Adrenal gland (tissue), 12 donors: ENCODE measurements around the gene PRUNE1. TPM values are rescaled to one million over a fixed set of nuclear protein-coding genes. Genes with fewer than 3 reads are reported as not detected.

Experiments
- DNase-seq, 7 donors: peaks; one replicate each; pipeline ENCODE4 v3.0.0-alpha.2; 2019 to 2020
- H3K27ac ChIP-seq, 5 donors: fragments of 200-600 bp; sonication (generic) in 4 of 5; 1 replicate in 3 of 5; 2 replicates in 2 of 5; pipeline versions ENCODE4 v1.5.1 to v1.8.0; 2016 to 2020; ENCODE audit warnings: mild to moderate bottlenecking in 1 of 5
- H3K27me3 ChIP-seq: fragments of 200-600 bp; 2 replicates; pipeline ENCODE4 v1.8.0; 2021
- H3K36me3 ChIP-seq, 2 donors: fragments of 200-600 bp; replicated peaks in 1 of 2; 1 replicate in 1 of 2; 2 replicates in 1 of 2; pipeline versions ENCODE4 v1.5.1 to v1.8.0; 2018 to 2022
- H3K4me1 ChIP-seq, 2 donors: fragments of 200-600 bp; replicated peaks in 1 of 2; 1 replicate in 1 of 2; 2 replicates in 1 of 2; pipeline versions ENCODE4 v1.5.1 to v1.8.0; 2018 to 2021
- H3K4me3 ChIP-seq, 4 donors: fragments of 200-600 bp; sonication (generic) in 3 of 4; one replicate each; pipeline ENCODE4 v1.5.1; 2016 to 2018
- H3K9me3 ChIP-seq, 3 donors: fragments of 200-600 bp; sonication (generic) in 1 of 3; replicated peaks in 1 of 3; 1 replicate in 2 of 3; 2 replicates in 1 of 3; pipeline versions ENCODE4 v1.5.1 to v1.8.0; 2016 to 2021
- POLR2A ChIP-seq, 2 donors: fragments of 450-650 bp; IDR thresholded peaks; one replicate each; pipeline ENCODE4 v1.6.1; 2017; ENCODE audit warnings: antibody characterized with exemption in 2 of 2, mild to moderate bottlenecking in 2 of 2, moderate library complexity in 1 of 2
- WGBS, 4 donors: extraction: QIAGEN DNeasy Blood & Tissue Kit in 2 of 4; methylation state at CpG; one replicate each; pipeline versions ENCODE4 v1.1.5 to v1.1.7; 2013 to 2017; 5-methylcytosine and 5-hydroxymethylcytosine counted together
- intact Hi-C, 2 donors: fragments of 100-400 bp; cut with DNase I; formaldehyde crosslinking; loops; one replicate each; pipeline versions ENCODE4 v1.14.1 to v1.15.0; 2022 to 2023
- polyA plus RNA-seq, 3 donors: library from polyadenylated mRNA; stranded (reverse); fragments of 200-250 nt in 2 of 3; fragments of 350-450 nt in 1 of 3; fragmentation: Illumina TruSeq in 1 of 3; extraction: RNeasy Lipid Tissue Mini Kit (QIAGEN cat#74804) in 1 of 3; gene quantifications; one replicate each; pipeline ENCODE4 v1.2.3, GENCODE V29; 2013 to 2014
- total RNA-seq, 9 donors: library from RNA; depleted of rRNA in 4 of 9; stranded (reverse); fragments of >200 nt in 4 of 9; fragments of 120-200 nt in 1 of 9; fragmentation: NEBNext Ultra II Directional in 1 of 9; extraction: Animal tissue kit (Norgen Biotek cat#: 25700) in 1 of 9; gene quantifications; one replicate each; pipeline versions ENCODE4 v1.1.0 to v1.2.4, GENCODE V29; 2013 to 2023
- TF ChIP-seq, protein P1 (sequence below), 6 experiments: fragments of 450-650 bp in 4 of 6; fragments of 200-600 bp in 2 of 6; sonication (generic) in 1 of 6; IDR thresholded peaks; 1 replicate in 5 of 6; 2 replicates in 1 of 6; pipeline versions ENCODE4 v1.5.1 to v1.8.0; 2016 to 2021; ENCODE audit warnings: antibody characterized with exemption in 6 of 6, mild to moderate bottlenecking in 2 of 6, moderate library complexity in 1 of 6
- donor health status: healthy with polysubstance abuse.
- donor health status: Bipolar disorder and iron deficiency.
- donor health status: DM: yes; HTN: yes; CAD: no.
- donor health status: DM: no; HTN: no; CAD: no.
- donor health status: DM: no; HTN: no; CAD: no.
- donor health status: DM: yes; HTN: yes; CAD: no.

PRUNE1 gene
- total and polyA plus RNA-seq, 12 donors: 10.2 to 25.7 (median 16.4) TPM

DNA sequence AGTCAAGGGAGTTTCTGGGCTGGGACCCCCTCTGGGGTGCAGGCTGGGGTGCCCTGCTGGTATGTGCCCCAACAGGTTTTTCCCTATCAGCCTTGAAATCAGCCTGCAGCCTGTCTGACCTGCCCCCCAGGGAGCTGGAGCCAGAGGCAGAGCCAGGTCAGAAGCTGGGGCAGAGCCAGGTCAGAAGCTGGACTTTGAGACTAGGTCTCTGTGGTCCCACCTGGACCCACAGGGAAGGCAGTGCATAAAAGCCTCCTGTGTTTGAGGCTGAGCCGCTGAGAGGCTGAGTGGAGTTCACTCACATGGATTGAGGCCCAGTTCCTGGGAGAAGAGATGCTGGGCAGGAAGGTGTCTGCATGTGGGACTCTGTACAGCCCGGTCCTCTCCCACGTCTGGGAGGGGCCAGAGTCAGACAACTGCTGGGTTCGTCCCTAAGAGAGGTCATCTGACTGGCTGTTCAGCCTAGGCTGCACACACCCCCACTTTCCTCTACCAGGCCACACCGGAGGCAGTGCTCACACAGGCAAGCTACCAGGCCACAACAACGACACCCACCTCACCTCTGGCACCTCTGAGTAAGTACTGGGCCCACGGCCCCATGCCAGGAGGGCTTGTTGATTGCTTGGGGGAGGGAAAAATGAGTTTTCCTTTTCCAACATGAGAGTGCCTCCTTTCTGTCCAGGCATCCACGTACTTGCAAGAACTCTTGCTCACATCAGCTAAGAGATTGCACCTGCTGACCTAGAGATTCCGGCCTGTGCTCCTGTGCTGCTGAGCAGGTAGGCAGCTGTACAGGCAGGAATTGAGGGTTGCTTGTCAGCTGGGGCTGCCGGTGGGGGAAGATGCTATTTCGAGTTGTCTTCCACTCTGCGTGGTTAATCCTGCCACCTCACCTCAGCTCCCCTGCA is 26.2 kb upstream of the PRUNE1 start, which contains the start of gene ANXA9:
ANXA9 (plus strand) TSS at position 488 of the 908 bp plus-strand sequence. CDS start 814 bp downstream, outside the sequence.
- peaks cover 15 to 24% of the 10 kb centered on the region in 2 donors for H3K4me1 ChIP-seq
- no peaks in the 10 kb centered on the region for H3K27me3 ChIP-seq
- H3K4me3 ChIP-seq: no peak within 1 kb of the TSS
- no peaks in the 10 kb centered on the region for H3K9me3 ChIP-seq
- WGBS, 4 donors: 78 to 83% (median 80%) methylated on average over 10 to 12 of the region's 12 CpGs
- intact Hi-C loops: no loop called here
- no peak for TF ChIP-seq POLR2A (IDR thresholded peaks at IDR 0.05)
- TF ChIP-seq, protein P1, sequence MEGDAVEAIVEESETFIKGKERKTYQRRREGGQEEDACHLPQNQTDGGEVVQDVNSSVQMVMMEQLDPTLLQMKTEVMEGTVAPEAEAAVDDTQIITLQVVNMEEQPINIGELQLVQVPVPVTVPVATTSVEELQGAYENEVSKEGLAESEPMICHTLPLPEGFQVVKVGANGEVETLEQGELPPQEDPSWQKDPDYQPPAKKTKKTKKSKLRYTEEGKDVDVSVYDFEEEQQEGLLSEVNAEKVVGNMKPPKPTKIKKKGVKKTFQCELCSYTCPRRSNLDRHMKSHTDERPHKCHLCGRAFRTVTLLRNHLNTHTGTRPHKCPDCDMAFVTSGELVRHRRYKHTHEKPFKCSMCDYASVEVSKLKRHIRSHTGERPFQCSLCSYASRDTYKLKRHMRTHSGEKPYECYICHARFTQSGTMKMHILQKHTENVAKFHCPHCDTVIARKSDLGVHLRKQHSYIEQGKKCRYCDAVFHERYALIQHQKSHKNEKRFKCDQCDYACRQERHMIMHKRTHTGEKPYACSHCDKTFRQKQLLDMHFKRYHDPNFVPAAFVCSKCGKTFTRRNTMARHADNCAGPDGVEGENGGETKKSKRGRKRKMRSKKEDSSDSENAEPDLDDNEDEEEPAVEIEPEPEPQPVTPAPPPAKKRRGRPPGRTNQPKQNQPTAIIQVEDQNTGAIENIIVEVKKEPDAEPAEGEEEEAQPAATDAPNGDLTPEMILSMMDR (IDR thresholded peaks at IDR 0.05): no peak
- no peak within 1 kb of the TSS for H3K27ac ChIP-seq
- no peak for DNase-seq
- no peaks in the 10 kb centered on the region for H3K36me3 ChIP-seq

GRCh38 chr1:150985179-150985825 is 22.9 kb upstream of the PRUNE1 start:
- intact Hi-C loops: no loop called here
- H3K27ac ChIP-seq: no peak overlapping the region
- H3K27me3 ChIP-seq: no peaks in the 10 kb centered on the region
- H3K4me3 ChIP-seq: no peak overlapping the region
- H3K4me1 ChIP-seq: no peaks in the 10 kb centered on the region
- no peak for TF ChIP-seq POLR2A (IDR thresholded peaks at IDR 0.05)
- TF ChIP-seq, protein P1 (IDR thresholded peaks at IDR 0.05): no peak
- no peak for DNase-seq
- 91 to 97% (median 93%) methylated on average over 2 of the region's 2 CpGs for WGBS, 4 donors
- no peaks in the 10 kb centered on the region for H3K36me3 ChIP-seq
- H3K9me3 ChIP-seq: no peaks in the 10 kb centered on the region

DNA sequence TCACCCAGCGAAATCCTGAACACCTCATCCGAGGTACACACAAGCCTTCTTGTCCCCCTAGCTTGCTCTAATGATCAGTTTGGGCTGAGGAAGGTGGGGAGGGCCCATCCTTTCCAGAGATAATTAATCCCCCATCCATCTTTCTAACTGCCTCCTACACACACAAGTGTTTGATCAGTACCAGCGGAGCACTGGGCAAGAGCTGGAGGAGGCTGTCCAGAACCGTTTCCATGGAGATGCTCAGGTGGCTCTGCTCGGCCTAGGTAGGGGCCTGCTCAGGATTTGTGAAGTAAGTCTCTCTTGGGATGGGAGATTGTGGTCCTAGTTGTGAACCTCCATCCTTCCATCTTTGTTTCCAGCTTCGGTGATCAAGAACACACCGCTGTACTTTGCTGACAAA is 20.3 kb upstream of the PRUNE1 start:
- H3K27ac ChIP-seq: no peak overlapping the region
- intact Hi-C loops: no loop called here
- 80 to 92% (median 89%) methylated on average over 7 of the region's 7 CpGs for WGBS, 4 donors

GRCh38 chr1:150992626-150993025 is 15.6 kb upstream of the PRUNE1 start:
- H3K36me3 ChIP-seq: peaks cover 0 to 12% of the 10 kb centered on the region in 2 donors
- no peak overlapping the region for H3K27ac ChIP-seq
- no peaks in the 10 kb centered on the region for H3K9me3 ChIP-seq
- H3K4me1 ChIP-seq: peaks cover 7 to 8% of the 10 kb centered on the region in 2 donors
- WGBS, 4 donors: 59 to 75% (median 71%) methylated on average over 4 of the region's 4 CpGs
- DNase-seq: no peak
- intact Hi-C loops: no loop called here
- no peaks in the 10 kb centered on the region for H3K27me3 ChIP-seq
- TF ChIP-seq, protein P1 (IDR thresholded peaks at IDR 0.05): no peak
- no peak for TF ChIP-seq POLR2A (IDR thresholded peaks at IDR 0.05)
- H3K4me3 ChIP-seq: no peak overlapping the region

More for the DNA sequence above, 20.3 kb upstream of the PRUNE1 start:
- TF ChIP-seq, protein P1 (IDR thresholded peaks at IDR 0.05): no peak
- no peak for TF ChIP-seq POLR2A (IDR thresholded peaks at IDR 0.05)
- Histone ChIP-seq H3K36me3 (no peaks in the 10 kb centered on the region), H3K4me1 (no peaks in the 10 kb centered on the region), H3K9me3 (no peaks in the 10 kb centered on the region), H3K4me3 (no peak overlapping the region), H3K27me3 (no peaks in the 10 kb centered on the region)
- no peak for DNase-seq
